ENCODE results near the gene SLC6A11. TPM values are rescaled to one million over a fixed set of nuclear protein-coding genes. Genes with fewer than 3 reads are reported as not detected.
A peak's percentile ranks its signal among the peaks of the same experiment; 100 is the strongest.

SLC6A11 gene
- total RNA-seq, 4 donors from 2014 or later: 0.21 to 1.4 TPM; not detected in 2

- Histone ChIP-seq H3K4me3 (no peak overlapping the region), H3K4me1 (no peaks in the 10 kb centered on the region), H3K9me3 (no peaks in the 10 kb centered on the region), H3K27ac (no peak overlapping the region), H3K27me3 (no peaks in the 10 kb centered on the region), H3K36me3 (no peaks in the 10 kb centered on the region)
- peak in 1 of 2 donors; percentile 27 for DNase-seq
- intact Hi-C loops (cut with DNase I; ENCODE audit: low total_unique reads): no loop called here
- TF ChIP-seq, protein P1, sequence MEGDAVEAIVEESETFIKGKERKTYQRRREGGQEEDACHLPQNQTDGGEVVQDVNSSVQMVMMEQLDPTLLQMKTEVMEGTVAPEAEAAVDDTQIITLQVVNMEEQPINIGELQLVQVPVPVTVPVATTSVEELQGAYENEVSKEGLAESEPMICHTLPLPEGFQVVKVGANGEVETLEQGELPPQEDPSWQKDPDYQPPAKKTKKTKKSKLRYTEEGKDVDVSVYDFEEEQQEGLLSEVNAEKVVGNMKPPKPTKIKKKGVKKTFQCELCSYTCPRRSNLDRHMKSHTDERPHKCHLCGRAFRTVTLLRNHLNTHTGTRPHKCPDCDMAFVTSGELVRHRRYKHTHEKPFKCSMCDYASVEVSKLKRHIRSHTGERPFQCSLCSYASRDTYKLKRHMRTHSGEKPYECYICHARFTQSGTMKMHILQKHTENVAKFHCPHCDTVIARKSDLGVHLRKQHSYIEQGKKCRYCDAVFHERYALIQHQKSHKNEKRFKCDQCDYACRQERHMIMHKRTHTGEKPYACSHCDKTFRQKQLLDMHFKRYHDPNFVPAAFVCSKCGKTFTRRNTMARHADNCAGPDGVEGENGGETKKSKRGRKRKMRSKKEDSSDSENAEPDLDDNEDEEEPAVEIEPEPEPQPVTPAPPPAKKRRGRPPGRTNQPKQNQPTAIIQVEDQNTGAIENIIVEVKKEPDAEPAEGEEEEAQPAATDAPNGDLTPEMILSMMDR (IDR thresholded peaks at IDR 0.05): no peak
- TF ChIP-seq POLR2A (IDR thresholded peaks at IDR 0.05): no peak
These were observed 29.2 kb downstream of the SLC6A11 start for GRCh38 chr3:10845001-10845761.

GRCh38 chr3:10845839-10846656 lies 30.0 kb downstream of the SLC6A11 start:
- intact Hi-C loops (cut with DNase I; ENCODE audit: low total_unique reads): no loop called here
- DNase-seq: no peak
- no peaks in the 10 kb centered on the region for H3K9me3 ChIP-seq
- H3K4me3 ChIP-seq: no peak overlapping the region
- no peaks in the 10 kb centered on the region for H3K27me3 ChIP-seq
- H3K36me3 ChIP-seq: no peaks in the 10 kb centered on the region
- no peaks in the 10 kb centered on the region for H3K4me1 ChIP-seq
- no peak for TF ChIP-seq POLR2A (IDR thresholded peaks at IDR 0.05)
- TF ChIP-seq, protein P1 (IDR thresholded peaks at IDR 0.05): no peak
- H3K27ac ChIP-seq: no peak overlapping the region

- intact Hi-C loops (cut with DNase I; ENCODE audit: low total_unique reads): no loop called here
- Histone ChIP-seq H3K9me3 (no peaks in the 10 kb centered on the region), H3K36me3 (no peaks in the 10 kb centered on the region), H3K4me3 (no peak overlapping the region), H3K27ac (no peak overlapping the region), H3K4me1 (no peaks in the 10 kb centered on the region), H3K27me3 (no peaks in the 10 kb centered on the region)
- no peak for DNase-seq
- TF ChIP-seq POLR2A (IDR thresholded peaks at IDR 0.05): no peak
- TF ChIP-seq, protein P1 (IDR thresholded peaks at IDR 0.05): no peak
These were observed 30.6 kb downstream of the SLC6A11 start for GRCh38 chr3:10846657-10846975.

- Histone ChIP-seq H3K4me1 (no peaks in the 10 kb centered on the region), H3K27ac (no peak overlapping the region), H3K9me3 (no peaks in the 10 kb centered on the region), H3K27me3 (no peaks in the 10 kb centered on the region), H3K36me3 (no peaks in the 10 kb centered on the region), H3K4me3 (no peak overlapping the region)
- intact Hi-C loops (cut with DNase I; ENCODE audit: low total_unique reads): no loop called here
- TF ChIP-seq, protein P1 (IDR thresholded peaks at IDR 0.05): no peak
- no peak for TF ChIP-seq POLR2A (IDR thresholded peaks at IDR 0.05)
- no peak for DNase-seq
These were observed 32.2 kb downstream of the SLC6A11 start for GRCh38 chr3:10848261-10848660.

Data from uterus (tissue), 4 donors.